Measurements from ENCODE around the gene DUSP22. TPM values are rescaled to one million over a fixed set of nuclear protein-coding genes. Genes with fewer than 3 reads are reported as not detected.

The DUSP22 gene
- total RNA-seq, 2 donors from 2014 or later: 13.8 to 34.8 TPM

DNA sequence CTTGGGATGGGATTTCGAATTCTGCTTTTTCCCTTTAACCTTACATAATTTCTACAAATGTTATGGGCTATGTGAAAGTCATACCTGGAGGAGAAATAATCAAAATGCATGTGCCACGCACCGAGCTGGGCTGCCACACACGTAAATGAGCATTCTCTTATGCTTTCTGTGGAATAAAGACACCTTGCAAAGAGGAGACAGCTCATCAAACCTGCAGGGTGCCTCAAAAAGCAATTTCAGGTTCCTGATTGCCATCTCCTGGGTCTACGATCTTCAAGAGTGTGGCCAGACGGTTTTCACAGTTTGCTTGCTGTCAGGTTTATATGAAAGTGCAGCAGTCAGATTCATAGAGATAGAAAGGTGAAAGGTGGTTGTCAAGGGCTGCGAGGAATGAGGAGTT, 36.6 kb downstream of the DUSP22 start:
- H3K4me3 ChIP-seq: no peak overlapping the region
- intact Hi-C loops (cut with DNase I): no loop called here
- no peak overlapping the region for H3K27ac ChIP-seq
- WGBS, 2 donors: 68% methylated on average over 7 of the region's 7 CpGs
- H3K9me3 ChIP-seq: no peaks in the 10 kb centered on the region
- TF ChIP-seq, protein P1, sequence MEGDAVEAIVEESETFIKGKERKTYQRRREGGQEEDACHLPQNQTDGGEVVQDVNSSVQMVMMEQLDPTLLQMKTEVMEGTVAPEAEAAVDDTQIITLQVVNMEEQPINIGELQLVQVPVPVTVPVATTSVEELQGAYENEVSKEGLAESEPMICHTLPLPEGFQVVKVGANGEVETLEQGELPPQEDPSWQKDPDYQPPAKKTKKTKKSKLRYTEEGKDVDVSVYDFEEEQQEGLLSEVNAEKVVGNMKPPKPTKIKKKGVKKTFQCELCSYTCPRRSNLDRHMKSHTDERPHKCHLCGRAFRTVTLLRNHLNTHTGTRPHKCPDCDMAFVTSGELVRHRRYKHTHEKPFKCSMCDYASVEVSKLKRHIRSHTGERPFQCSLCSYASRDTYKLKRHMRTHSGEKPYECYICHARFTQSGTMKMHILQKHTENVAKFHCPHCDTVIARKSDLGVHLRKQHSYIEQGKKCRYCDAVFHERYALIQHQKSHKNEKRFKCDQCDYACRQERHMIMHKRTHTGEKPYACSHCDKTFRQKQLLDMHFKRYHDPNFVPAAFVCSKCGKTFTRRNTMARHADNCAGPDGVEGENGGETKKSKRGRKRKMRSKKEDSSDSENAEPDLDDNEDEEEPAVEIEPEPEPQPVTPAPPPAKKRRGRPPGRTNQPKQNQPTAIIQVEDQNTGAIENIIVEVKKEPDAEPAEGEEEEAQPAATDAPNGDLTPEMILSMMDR (IDR thresholded peaks at IDR 0.05): no peak
- no peak for TF ChIP-seq POLR2A (IDR thresholded peaks at IDR 0.05)
- H3K27me3 ChIP-seq: no peaks in the 10 kb centered on the region
- H3K36me3 ChIP-seq (replicated peaks in 1 of 2; ENCODE audit: insufficient read depth in 1 of 2, low read depth in 2 of 2): no peaks in the 10 kb centered on the region
- peaks cover 5% of the 10 kb centered on the region for H3K4me1 ChIP-seq
- ATAC-seq: no peak
- DNase-seq: no peak

DNA sequence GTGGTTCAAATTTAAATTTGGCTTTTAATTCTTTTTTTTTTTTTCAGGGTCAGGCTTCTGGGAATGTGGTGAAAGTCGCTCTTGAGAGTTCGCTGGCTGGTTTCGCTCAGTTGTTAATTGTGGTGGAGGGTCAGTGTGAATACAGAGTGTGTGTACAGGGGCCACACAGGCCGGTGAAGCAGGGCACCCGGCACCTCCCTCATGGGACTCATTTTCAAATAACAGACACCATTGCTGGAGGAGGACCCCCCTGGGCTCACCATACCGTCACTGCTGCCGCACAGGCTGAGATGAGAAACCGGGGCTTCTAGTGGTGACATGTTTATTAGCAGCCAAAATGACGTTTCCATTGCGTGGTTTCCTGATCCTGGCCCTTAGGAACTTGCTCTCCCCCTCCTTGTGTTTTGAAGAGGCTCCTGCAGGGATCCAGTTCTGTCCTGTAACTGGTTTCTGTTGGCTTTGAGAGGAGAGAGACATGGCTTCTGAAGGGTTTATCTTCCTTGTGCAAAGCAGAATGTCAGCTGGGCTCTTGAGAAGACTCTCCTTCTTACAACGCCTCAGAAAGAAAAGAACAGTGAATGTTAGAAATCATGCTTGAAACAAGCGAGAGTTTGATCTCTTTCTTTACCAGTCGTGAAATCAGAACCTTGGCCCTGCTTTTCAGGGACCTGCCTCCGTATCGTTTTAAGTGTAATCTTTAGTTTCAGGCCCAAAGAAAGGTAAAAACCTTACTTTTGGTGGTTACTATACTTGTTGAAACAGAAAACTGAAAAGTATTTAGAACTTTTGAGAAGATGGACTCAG, 37.8 kb downstream of the DUSP22 start:
- H3K27ac ChIP-seq: no peak overlapping the region
- peaks cover 5% of the 10 kb centered on the region for H3K4me1 ChIP-seq
- intact Hi-C loops (cut with DNase I): no loop called here
- WGBS, 2 donors: 72 to 75% methylated on average over 15 of the region's 15 CpGs
- no peak for DNase-seq
- ATAC-seq: peak; percentile 33
- H3K9me3 ChIP-seq: no peaks in the 10 kb centered on the region
- no peak for TF ChIP-seq POLR2A (IDR thresholded peaks at IDR 0.05)
- TF ChIP-seq, protein P1 (IDR thresholded peaks at IDR 0.05): no peak
- H3K4me3 ChIP-seq: no peak overlapping the region
- no peaks in the 10 kb centered on the region for H3K36me3 ChIP-seq (replicated peaks in 1 of 2; ENCODE audit: insufficient read depth in 1 of 2, low read depth in 2 of 2)
- no peaks in the 10 kb centered on the region for H3K27me3 ChIP-seq

DNA sequence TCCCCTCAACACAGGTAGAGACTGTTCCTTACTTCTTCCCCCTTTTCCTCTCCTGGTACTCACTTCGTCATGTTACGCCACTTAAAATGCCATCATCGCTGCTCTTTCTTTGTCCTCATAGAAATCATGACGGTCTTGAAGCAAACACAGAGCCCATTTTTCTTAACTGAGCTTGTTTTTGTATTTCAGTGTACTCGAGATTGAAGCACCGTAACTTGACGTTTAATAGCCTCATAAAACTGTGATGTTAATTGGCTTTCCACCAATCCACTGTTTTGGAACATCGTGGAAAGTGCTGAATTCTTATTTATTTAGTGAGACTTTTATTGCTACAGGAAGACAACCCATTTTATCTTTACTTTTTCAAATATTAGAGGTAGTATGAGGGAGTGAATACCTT, 38.7 kb downstream of the DUSP22 start:
- no peak for ATAC-seq
- H3K4me3 ChIP-seq: no peak overlapping the region
- 57 to 59% methylated on average over 8 of the region's 8 CpGs for WGBS, 2 donors

DNA sequence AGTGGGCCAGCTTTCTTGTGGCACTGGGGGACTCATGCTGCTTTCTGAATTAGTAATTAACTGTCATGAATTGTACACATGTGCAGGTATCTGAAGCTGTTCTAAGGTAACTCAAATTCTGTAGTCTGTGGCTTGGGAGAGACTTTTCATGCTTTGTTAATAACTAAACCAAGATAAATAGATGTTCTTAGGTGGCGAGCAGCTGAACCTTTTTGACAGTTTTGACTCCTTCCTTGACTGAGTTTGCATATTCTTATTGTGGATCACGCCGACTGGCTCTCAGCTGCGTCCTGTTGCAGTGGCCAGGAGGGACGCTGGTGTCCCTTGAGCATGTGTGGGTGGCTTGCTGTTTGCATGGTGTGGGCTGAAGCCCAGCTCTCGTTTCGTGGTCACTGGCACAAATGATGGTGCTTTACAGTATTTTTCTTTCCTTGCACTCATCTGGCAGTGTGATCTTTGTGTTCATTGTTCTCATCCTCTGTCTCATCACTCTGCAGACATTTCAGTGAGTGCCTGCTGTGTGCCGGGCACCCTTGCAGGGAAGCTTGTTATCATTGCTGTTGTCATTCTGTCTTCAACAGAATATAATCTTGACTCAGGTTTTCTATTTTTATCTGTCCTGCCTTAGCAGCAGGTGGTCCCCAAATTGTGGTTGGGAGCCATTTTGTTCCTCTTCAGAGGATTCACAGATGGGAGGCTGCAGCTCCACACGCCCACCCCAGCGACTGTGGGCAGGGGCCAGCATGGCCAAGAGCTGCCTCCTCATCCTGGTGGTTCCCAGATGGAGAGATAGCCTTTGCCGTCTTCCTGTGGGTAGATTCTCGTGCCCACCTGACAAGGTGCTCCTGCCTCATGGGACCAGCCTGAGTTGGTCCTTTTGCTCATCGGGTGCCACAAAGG, 39.6 kb downstream of the DUSP22 start:
- DNase-seq (no peak), ATAC-seq (no peak)
- no peaks in the 10 kb centered on the region for H3K27me3 ChIP-seq
- WGBS, 2 donors: 56 to 72% methylated on average over 13 of the region's 13 CpGs
- no peak for TF ChIP-seq POLR2A (IDR thresholded peaks at IDR 0.05)
- TF ChIP-seq, protein P1 (IDR thresholded peaks at IDR 0.05): no peak
- no peak overlapping the region for H3K4me3 ChIP-seq
- peaks cover 10% of the 10 kb centered on the region for H3K4me1 ChIP-seq
- intact Hi-C loops (cut with DNase I): no loop called here
- no peaks in the 10 kb centered on the region for H3K9me3 ChIP-seq
- no peaks in the 10 kb centered on the region for H3K36me3 ChIP-seq (replicated peaks in 1 of 2; ENCODE audit: insufficient read depth in 1 of 2, low read depth in 2 of 2)
- no peak overlapping the region for H3K27ac ChIP-seq

More for the DNA sequence above, 38.7 kb downstream of the DUSP22 start:
- TF ChIP-seq, protein P1 (IDR thresholded peaks at IDR 0.05): no peak
- no peak for TF ChIP-seq POLR2A (IDR thresholded peaks at IDR 0.05)
- no peak for DNase-seq
- intact Hi-C loops (cut with DNase I): no loop called here
- Histone ChIP-seq H3K9me3 (no peaks in the 10 kb centered on the region), H3K27me3 (no peaks in the 10 kb centered on the region), H3K36me3 (replicated peaks in 1 of 2; ENCODE audit: insufficient read depth in 1 of 2, low read depth in 2 of 2) (no peaks in the 10 kb centered on the region), H3K27ac (no peak overlapping the region), H3K4me1 (peaks cover 7% of the 10 kb centered on the region)
